Parathyroid adenoma (tissue), 2 donors: Measurements from ENCODE around the gene LSAMP.

Experiments used
- H2AFZ ChIP-seq: fragments of 300-600 bp; sonication (generic); one replicate; pipeline ENCODE4 v1.7.0; 2017; ENCODE audit warnings: antibody characterized with exemption, mild to moderate bottlenecking
- H3K27ac ChIP-seq: fragments of 300-600 bp; sonication (generic); one replicate; pipeline ENCODE4 v1.7.0; 2017
- H3K27me3 ChIP-seq: fragments of 300-600 bp; sonication (generic); one replicate; pipeline ENCODE4 v1.7.0; 2017; ENCODE audit warnings: low read length; ENCODE audit not compliant: control insufficient read depth, insufficient read depth
- H3K36me3 ChIP-seq: fragments of 300-600 bp; sonication (generic); one replicate; pipeline ENCODE4 v1.7.0; 2017; ENCODE audit warnings: low read length; ENCODE audit not compliant: control insufficient read depth, insufficient read depth
- H3K4me1 ChIP-seq: fragments of 300-600 bp; sonication (generic); one replicate; pipeline ENCODE4 v1.7.0; 2017; ENCODE audit warnings: control low read depth
- H3K4me2 ChIP-seq: fragments of 300-600 bp; sonication (generic); one replicate; pipeline ENCODE4 v1.7.0; 2017; ENCODE audit warnings: low read length
- H3K4me3 ChIP-seq: fragments of 300-600 bp; sonication (generic); one replicate; pipeline ENCODE4 v1.7.0; 2017; ENCODE audit warnings: low read depth, low read length
- H3K79me2 ChIP-seq: fragments of 300-600 bp; sonication (generic); one replicate; pipeline ENCODE4 v1.7.0; 2017; ENCODE audit warnings: control low read depth
- H3K9ac ChIP-seq: fragments of 300-600 bp; sonication (generic); one replicate; pipeline ENCODE4 v1.7.0; 2017; ENCODE audit warnings: mild to moderate bottlenecking
- H3K9me3 ChIP-seq: fragments of 300-600 bp; sonication (generic); one replicate; pipeline ENCODE4 v1.7.0; 2017; ENCODE audit warnings: low read length; ENCODE audit not compliant: control insufficient read depth
- CTCF ChIP-seq: fragments of 300-600 bp; sonication (generic); IDR thresholded peaks from one replicate; pipeline ENCODE4 v1.7.0; 2017; ENCODE audit warnings: antibody characterized with exemption, mild to moderate bottlenecking
- donor health status: primary hyperparathyroidism.

The LSAMP gene

DNA sequence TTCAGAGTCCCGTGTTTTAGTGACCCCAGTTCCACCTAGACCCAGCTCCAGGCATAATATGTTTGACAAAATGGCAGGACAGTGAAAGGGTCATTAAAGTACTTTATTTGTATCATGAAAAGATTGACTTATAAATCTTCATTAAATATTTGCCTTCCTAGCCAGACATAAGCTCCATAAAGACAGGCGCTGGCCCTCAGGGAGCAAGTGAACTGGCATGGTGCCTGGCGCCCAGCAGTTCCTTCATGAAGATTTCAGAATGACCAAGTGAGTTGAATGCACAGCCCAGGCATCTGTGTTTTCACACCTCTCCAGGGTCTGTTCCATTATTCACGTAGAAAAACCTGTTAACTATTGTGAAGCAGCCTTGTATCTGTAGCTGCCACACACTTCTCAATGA is 655.8 kb downstream of the LSAMP start:
- Histone ChIP-seq H3K4me2 (no peak overlapping the region), H3K4me1 (peaks cover 9% of the 10 kb centered on the region), H3K4me3 (no peak overlapping the region), H2AFZ (no peak overlapping the region), H3K27me3 (no peaks in the 10 kb centered on the region), H3K9me3 (no peaks in the 10 kb centered on the region), H3K9ac (no peak overlapping the region), H3K79me2 (no peaks in the 10 kb centered on the region), H3K36me3 (no peaks in the 10 kb centered on the region), H3K27ac (no peak overlapping the region)
- no peak for TF ChIP-seq CTCF

DNA sequence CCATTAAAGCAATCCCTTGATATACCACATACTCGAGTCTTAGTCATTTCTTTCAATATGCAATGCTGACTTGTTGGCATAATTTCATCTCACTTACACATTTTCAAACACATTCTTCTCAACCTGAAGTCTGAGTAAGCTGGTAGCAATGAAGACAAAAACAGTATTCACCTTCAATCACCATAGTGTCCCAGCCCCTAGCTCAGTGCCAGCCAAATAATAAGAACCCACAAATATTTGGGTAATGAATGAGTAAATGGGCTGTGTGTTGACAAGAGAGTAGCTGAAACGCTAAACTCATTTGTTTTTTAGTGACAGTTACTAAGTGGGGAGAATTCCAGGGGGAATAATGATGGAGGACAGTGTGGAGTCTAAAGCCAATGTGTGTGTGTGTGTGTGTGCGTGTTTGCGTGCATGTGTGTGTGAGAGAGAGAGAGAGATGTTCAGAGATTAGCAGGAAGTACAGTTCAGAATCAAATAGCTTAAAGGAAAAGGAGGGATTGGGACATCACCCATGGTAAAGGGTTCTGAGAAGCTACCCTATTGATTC is 656.3 kb downstream of the LSAMP start:
- TF ChIP-seq CTCF: no peak
- Histone ChIP-seq H3K79me2 (no peaks in the 10 kb centered on the region), H3K36me3 (no peaks in the 10 kb centered on the region), H3K9ac (no peak overlapping the region), H2AFZ (no peak overlapping the region), H3K4me3 (no peak overlapping the region), H3K9me3 (no peaks in the 10 kb centered on the region), H3K4me2 (no peak overlapping the region), H3K27me3 (no peaks in the 10 kb centered on the region), H3K4me1 (peaks cover 9% of the 10 kb centered on the region), H3K27ac (no peak overlapping the region)

DNA sequence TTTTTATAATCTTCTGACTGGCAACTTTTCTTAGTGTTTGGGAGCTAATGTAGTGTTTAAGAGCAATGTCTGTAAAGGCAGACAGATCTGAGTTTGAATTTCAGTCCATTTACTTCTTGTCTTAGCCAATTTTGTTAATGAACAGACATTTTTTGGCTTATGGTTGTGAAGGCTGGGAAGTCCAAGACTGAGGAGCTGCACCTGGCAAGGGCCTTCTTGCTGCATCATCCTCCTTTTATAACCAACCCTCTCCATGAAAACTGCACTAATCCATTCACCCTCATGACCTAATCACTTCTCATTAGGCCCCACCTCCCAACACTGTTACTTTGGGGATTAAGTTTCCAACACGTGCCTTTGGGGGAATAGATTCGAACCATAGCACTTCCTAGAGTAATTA is 657.5 kb downstream of the LSAMP start:
- H3K4me1 ChIP-seq: peaks cover 9% of the 10 kb centered on the region
- H3K27me3 ChIP-seq: no peaks in the 10 kb centered on the region
- no peak overlapping the region for H3K4me3 ChIP-seq
- H3K27ac ChIP-seq: no peak overlapping the region
- no peaks in the 10 kb centered on the region for H3K79me2 ChIP-seq
- H3K4me2 ChIP-seq: no peak overlapping the region
- no peak overlapping the region for H2AFZ ChIP-seq
- H3K9ac ChIP-seq: no peak overlapping the region
- TF ChIP-seq CTCF: no peak
- H3K36me3 ChIP-seq: no peaks in the 10 kb centered on the region
- H3K9me3 ChIP-seq: no peaks in the 10 kb centered on the region

DNA sequence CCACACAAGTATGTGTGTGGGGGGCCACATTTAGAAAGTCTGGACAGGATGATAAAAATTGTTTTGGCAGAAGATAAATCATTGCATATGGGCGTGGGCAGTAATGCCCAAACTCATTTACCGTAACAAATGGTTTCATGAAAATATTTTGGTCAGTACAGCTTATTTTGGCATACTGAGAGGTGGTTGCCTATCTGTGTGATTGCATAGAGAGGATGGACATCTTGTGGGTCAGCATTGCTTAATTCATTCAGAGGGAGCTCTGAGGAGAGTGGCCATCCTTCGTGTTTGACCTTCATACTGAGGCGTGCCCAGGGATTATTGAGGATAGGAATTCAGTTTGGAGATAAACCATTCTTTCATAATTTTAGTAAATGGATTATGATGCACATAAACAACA is 659.5 kb downstream of the LSAMP start:
- H3K4me3 ChIP-seq: no peak overlapping the region
- H3K27ac ChIP-seq: no peak overlapping the region
- peaks cover 9% of the 10 kb centered on the region for H3K4me1 ChIP-seq
- H2AFZ ChIP-seq: peak overlapping the region; percentile 89
- TF ChIP-seq CTCF: no peak
- H3K36me3 ChIP-seq: no peaks in the 10 kb centered on the region
- H3K79me2 ChIP-seq: no peaks in the 10 kb centered on the region
- H3K9me3 ChIP-seq: no peaks in the 10 kb centered on the region
- no peaks in the 10 kb centered on the region for H3K27me3 ChIP-seq
- H3K9ac ChIP-seq: no peak overlapping the region
- H3K4me2 ChIP-seq: no peak overlapping the region

- Histone ChIP-seq H3K27ac (peak overlapping the region; percentile 96), H3K4me3 (peak overlapping the region; percentile 79), H3K9ac (no peak overlapping the region), H3K9me3 (no peaks in the 10 kb centered on the region), H3K79me2 (no peaks in the 10 kb centered on the region), H3K4me1 (peaks cover 9% of the 10 kb centered on the region), H3K27me3 (no peaks in the 10 kb centered on the region), H2AFZ (peak overlapping the region; percentile 89), H3K36me3 (no peaks in the 10 kb centered on the region), H3K4me2 (peak overlapping the region; percentile 71)
- TF ChIP-seq CTCF: no peak
Measured at GRCh38 chr3:115784739-115785536, 660.3 kb downstream of the LSAMP start.
